Thymus (tissue), 11 donors: ENCODE data around the gene SYPL2. TPM values are rescaled to one million over a fixed set of nuclear protein-coding genes. Genes with fewer than 3 reads are reported as not detected.
A peak's percentile ranks its signal among the peaks of the same experiment; 100 is the strongest.

ENCODE experiments used
- DNase-seq, 9 donors: peaks; one replicate each; pipeline ENCODE4 v3.0.0-alpha.2; 2013; ENCODE audit warnings: low spot score in 9 of 9, low read depth in 6 of 9, missing footprints in 1 of 9
- H3K27ac ChIP-seq, 2 donors: one replicate each; pipeline ENCODE4 v1.5.1; 2013; ENCODE audit warnings: control low read depth in 1 of 2, low read depth in 1 of 2, low read length in 1 of 2, mild to moderate bottlenecking in 1 of 2, moderate library complexity in 1 of 2
- H3K27me3 ChIP-seq, 2 donors: one replicate each; pipeline ENCODE4 v1.5.1; 2013; ENCODE audit warnings: low read length in 1 of 2; ENCODE audit not compliant: control insufficient read depth in 2 of 2, insufficient read depth in 1 of 2
- H3K36me3 ChIP-seq, 2 donors: one replicate each; pipeline ENCODE4 v1.5.1; 2013; ENCODE audit warnings: low read length in 1 of 2, mild to moderate bottlenecking in 1 of 2, moderate library complexity in 1 of 2; ENCODE audit not compliant: control insufficient read depth in 2 of 2, insufficient read depth in 2 of 2
- H3K4me1 ChIP-seq, 2 donors: one replicate each; pipeline ENCODE4 v1.5.1; 2013; ENCODE audit warnings: low read length in 2 of 2; ENCODE audit not compliant: control insufficient read depth in 2 of 2, insufficient read depth in 2 of 2
- H3K4me3 ChIP-seq, 2 donors: one replicate each; pipeline ENCODE4 v1.5.1; 2013; ENCODE audit warnings: low read length in 2 of 2, control low read depth in 1 of 2, mild to moderate bottlenecking in 1 of 2
- H3K9me3 ChIP-seq, 2 donors: one replicate each; pipeline ENCODE4 v1.5.1; 2013; ENCODE audit warnings: low read length in 1 of 2, mild to moderate bottlenecking in 1 of 2; ENCODE audit not compliant: control insufficient read depth in 2 of 2, insufficient read depth in 1 of 2
- WGBS: extraction: QIAGEN DNeasy Blood & Tissue Kit; methylation state at CpG from one replicate; pipeline ENCODE4 v1.1.7; 2013; 5-methylcytosine and 5-hydroxymethylcytosine counted together
- polyA plus RNA-seq: library from polyadenylated mRNA; stranded (reverse); fragments of 200-250 nt; gene quantifications from one replicate; pipeline ENCODE4 v1.2.3, GENCODE V29; 2013
- total RNA-seq: library from RNA; stranded (reverse); fragments of 120-200 nt; gene quantifications from one replicate; pipeline ENCODE4 v1.2.4, GENCODE V29; 2013
- donor health status: healthy.

The SYPL2 gene
- total and polyA plus RNA-seq, 2 donors: 0.05 to 0.34 TPM

DNA sequence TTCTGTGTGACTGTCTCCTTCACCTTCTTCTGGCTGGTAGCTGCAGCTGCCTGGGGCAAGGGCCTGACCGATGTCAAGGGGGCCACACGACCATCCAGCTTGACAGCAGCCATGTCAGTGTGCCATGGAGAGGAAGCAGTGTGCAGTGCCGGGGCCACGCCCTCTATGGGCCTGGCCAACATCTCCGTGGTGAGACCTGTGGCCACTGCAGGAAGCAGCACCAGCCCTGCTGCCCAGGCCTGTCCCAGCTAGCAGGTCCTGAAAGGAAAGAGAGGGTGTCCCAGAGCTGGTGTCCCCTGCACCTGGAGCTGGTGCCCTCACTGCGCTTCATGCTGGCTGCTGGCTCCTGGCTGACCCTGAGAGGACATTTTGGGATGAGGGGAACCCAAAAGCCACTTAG is 11.5 kb downstream of the SYPL2 start:
- Histone ChIP-seq H3K4me1 (peaks cover 0 to under 1% of the 10 kb centered on the region in 2 donors), H3K4me3 (no peak overlapping the region), H3K36me3 (no peaks in the 10 kb centered on the region), H3K27me3 (peaks cover 0 to 74% of the 10 kb centered on the region in 2 donors), H3K9me3 (peaks cover 0 to 8% of the 10 kb centered on the region in 2 donors), H3K27ac (no peak overlapping the region)
- 67% methylated on average over 6 of the region's 6 CpGs for WGBS
- no peak for DNase-seq

DNA sequence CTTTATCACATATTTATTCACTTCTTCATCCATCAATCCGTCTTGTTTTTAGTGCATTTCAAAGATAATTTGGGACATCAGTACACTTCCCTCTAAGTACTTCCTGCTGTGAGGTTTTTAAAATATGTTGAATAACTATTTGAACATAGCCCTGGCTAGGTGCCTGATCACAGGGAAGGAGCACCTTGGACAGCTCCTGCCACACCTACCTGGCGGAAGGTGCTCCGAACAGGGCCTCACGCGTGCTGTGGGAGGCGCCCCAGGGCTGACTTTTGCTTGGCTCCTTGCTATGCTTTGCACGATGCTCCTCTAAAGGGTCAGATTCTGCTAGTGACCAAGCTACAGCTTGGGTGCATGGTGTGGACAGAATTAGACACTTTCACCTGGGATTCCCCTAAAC is 12.5 kb downstream of the SYPL2 start:
- H3K9me3 ChIP-seq: peaks cover 0 to 8% of the 10 kb centered on the region in 2 donors
- 13% methylated on average over 7 of the region's 7 CpGs for WGBS
- peak in 2 of 9 donors; percentile 42 to 55 for DNase-seq

DNA sequence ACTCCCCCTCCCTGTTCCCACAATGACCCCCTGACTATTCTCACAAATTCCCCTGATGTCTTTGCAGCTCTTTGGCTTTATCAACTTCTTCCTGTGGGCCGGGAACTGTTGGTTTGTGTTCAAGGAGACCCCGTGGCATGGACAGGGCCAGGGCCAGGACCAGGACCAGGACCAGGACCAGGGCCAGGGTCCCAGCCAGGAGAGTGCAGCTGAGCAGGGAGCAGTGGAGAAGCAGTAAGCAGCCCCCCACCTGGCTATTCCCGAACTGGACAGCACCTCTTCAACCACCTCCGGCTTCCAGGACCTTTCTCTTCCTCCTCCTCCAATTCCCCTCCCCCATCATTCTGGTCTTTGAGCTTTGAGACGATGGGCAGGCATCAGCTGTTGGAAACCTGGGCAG is 13.0 kb downstream of the SYPL2 start:
- no peak for DNase-seq

More for the DNA sequence above, 12.5 kb downstream of the SYPL2 start:
- peaks cover 0 to 73% of the 10 kb centered on the region in 2 donors for H3K27me3 ChIP-seq
- no peak overlapping the region for H3K27ac ChIP-seq
- no peak overlapping the region for H3K4me3 ChIP-seq
- H3K4me1 ChIP-seq: peaks cover 0 to 7% of the 10 kb centered on the region in 2 donors
- no peaks in the 10 kb centered on the region for H3K36me3 ChIP-seq

DNA sequence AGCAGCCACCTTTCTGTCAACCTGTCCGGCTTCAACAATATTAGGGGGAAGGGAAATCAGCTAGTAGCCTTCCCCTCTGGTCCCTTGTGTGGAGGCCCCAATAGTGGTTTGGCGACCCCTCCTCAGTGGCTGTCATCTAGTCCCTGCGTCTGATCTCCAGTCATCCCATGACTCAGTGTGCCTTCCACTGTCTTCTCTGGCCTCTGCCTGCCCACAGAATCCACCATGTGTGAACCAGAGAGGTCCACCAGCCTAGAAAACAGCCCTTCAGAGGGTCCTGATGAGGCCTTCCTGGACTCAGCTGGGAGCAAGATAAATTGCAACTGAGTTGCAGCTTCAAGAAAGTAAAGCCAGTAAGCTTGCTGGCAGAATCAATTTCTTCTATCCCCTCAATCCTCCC is 13.6 kb downstream of the SYPL2 start:
- no peak overlapping the region for H3K27ac ChIP-seq
- 91% methylated on average over 3 of the region's 3 CpGs for WGBS
- peaks cover 0 to 69% of the 10 kb centered on the region in 2 donors for H3K27me3 ChIP-seq
- H3K4me1 ChIP-seq: peaks cover 5 to 13% of the 10 kb centered on the region in 2 donors
- H3K36me3 ChIP-seq: no peaks in the 10 kb centered on the region
- no peak overlapping the region for H3K4me3 ChIP-seq
- no peak for DNase-seq
- H3K9me3 ChIP-seq: peaks cover 0 to 8% of the 10 kb centered on the region in 2 donors

More for the DNA sequence above, 13.0 kb downstream of the SYPL2 start:
- H3K36me3 ChIP-seq: no peaks in the 10 kb centered on the region
- peaks cover 0 to 72% of the 10 kb centered on the region in 2 donors for H3K27me3 ChIP-seq
- no peak overlapping the region for H3K27ac ChIP-seq
- peaks cover under 1 to 7% of the 10 kb centered on the region in 2 donors for H3K4me1 ChIP-seq
- peaks cover 0 to 8% of the 10 kb centered on the region in 2 donors for H3K9me3 ChIP-seq
- H3K4me3 ChIP-seq: no peak overlapping the region
- 78% methylated on average over 5 of the region's 5 CpGs for WGBS

DNA sequence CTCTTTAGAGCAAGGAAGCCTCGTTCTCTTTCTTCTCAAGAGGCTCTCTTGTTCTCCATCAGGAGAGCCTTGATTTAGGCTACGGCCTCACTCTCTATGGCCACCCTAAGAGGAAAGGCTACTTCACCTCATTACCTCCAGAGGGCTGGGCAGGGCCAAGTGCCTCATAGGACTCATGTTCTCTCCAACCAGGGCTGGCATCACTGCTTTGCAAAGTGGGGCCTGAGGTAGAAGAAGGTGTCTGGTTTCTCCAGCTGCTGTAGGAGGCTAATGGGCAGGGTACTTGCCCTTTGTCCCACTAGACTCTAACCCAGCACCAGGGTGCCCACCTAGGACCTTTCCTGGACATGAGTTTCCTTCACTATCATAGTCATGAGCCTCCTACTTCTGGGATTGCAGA is 15.3 kb downstream of the SYPL2 start:
- 89% methylated on average over 2 of the region's 2 CpGs for whole genome bisulfite sequencing
- no peak overlapping the region for H3K4me3 ChIP-seq
- DNase-seq: no peak
- peaks cover 5 to 8% of the 10 kb centered on the region in 2 donors for H3K36me3 ChIP-seq
- H3K27me3 ChIP-seq: peaks cover 0 to 59% of the 10 kb centered on the region in 2 donors
- H3K27ac ChIP-seq: no peak overlapping the region
- H3K9me3 ChIP-seq: peaks cover 0 to 8% of the 10 kb centered on the region in 2 donors
- H3K4me1 ChIP-seq: peaks cover 5 to 21% of the 10 kb centered on the region in 2 donors

DNA sequence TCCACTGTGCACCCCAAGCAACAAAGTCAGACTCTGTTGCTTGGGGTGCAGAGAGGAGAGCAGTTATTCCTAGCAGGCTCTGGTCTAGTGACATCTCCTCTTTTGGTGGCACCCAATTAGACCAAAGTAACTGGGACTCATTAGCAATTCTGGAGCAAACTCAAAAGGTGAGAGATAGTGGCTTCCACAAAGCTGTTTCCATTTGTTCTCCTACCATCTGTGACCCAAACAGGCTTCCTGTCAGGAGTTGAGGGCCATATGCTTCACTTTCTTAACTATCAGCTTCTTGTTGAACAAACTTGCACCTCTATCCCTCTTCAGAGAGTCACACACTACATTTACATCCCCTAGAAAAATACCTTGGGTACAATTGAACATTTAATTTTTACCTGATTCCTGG is 15.9 kb downstream of the SYPL2 start:
- H3K27me3 ChIP-seq: peaks cover 0 to 57% of the 10 kb centered on the region in 2 donors

DNA sequence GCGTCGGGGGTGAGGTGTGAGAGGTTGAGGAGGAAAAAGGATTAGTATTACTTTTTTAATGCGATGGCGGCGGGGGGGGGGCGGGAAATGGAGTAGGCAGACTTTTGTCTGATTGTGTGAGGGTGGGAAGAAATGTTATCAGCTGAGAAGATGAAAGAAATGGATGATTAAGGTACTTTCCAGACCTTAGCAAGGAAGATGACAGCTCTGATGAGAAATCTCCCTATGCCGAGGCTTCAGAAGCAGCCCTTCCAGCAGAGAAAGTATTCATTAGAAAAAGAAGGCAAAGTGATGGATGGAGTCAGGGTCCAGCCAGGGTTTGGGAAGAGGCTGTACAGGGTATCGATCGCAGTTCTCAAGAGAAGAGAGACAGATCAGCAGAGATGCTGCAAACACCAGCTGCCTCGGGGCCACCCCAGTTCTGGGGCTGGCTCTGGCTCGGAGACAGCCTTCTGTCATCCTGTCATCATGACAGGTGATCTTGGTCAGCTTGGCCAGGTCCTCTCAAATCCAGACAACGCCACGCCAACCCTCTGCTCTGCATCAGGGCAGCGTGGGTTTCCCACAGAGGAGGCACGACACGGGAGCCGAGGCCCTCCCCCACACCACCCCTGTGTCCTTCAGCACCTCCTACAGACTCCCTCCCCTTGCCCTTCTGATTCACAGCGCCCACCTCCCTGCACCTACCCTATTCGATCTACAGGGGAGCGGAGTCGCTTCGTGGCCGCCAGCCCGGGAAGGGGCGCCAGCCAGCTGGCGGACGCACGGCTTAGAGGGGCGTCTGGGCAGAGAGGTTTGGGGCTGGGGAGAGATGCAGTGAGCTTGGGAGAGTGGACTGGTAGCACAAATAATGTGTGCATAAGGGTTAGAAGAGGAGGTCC is 16.7 kb downstream of the SYPL2 start:
- H3K36me3 ChIP-seq: peaks cover 14 to 17% of the 10 kb centered on the region in 2 donors
- peak overlapping the region; percentile 65 to 75 for H3K4me3 ChIP-seq
- WGBS: 12% methylated on average over 29 of the region's 29 CpGs
- H3K27ac ChIP-seq: peak overlapping the region; percentile 60 to 71
- H3K9me3 ChIP-seq: peaks cover 0 to 6% of the 10 kb centered on the region in 2 donors
- H3K27me3 ChIP-seq: peaks cover 0 to 50% of the 10 kb centered on the region in 2 donors
- H3K4me1 ChIP-seq: peaks cover 5 to 21% of the 10 kb centered on the region in 2 donors
- DNase-seq: peak in 2 of 9 donors; percentile 50 to 56

More for the DNA sequence above, 15.9 kb downstream of the SYPL2 start:
- Histone ChIP-seq H3K4me3 (no peak overlapping the region), H3K9me3 (peaks cover 0 to 8% of the 10 kb centered on the region in 2 donors), H3K4me1 (peaks cover 5 to 21% of the 10 kb centered on the region in 2 donors), H3K27ac (no peak overlapping the region), H3K36me3 (peaks cover 8 to 9% of the 10 kb centered on the region in 2 donors)
- DNase-seq: no peak

DNA sequence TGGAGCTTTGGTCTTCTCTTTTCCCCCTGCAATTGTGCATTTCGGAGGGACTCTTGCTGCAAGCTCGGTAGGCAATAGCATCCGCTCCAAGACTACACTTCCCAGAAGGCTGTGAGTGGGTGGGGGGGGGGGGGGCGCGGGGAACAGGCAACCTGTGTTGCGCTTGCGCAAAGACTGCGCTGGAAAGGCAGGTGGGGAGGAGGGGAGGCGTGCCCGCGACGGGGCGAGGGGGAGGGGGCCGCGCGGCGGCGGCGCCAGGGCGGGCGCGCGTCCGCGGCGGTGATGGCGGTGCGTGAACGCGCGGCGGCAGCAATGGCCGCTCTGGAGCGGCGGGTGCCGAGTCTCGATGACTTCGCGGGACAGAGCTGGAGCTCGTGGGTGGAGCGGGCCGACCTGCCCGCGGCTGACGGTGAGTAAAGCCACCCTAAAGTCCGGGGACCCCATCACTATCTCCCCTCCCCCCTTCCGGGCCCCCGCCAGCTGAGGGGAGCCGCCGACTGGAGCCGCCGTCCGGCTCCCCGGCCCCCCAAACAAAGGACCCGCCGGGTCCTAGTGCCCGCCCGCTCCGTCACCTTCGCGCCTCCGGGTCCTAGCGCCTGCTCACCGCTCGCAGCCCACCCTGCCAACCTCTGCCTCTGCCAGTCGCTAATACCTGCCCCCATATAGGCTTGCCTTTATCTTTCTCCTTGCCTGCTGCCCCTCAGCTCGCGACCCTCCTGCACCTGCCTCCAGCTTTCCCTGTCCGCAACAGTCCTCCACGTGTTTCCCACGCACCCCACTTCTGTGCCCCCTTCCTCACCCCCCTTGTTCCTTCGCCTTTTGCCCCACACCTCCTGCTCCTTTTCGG is 17.5 kb downstream of the SYPL2 start, which contains the start of gene ATXN7L2:
TSS of gene ATXN7L2 (plus strand) at position 234 of the 847 bp plus-strand sequence. CDS start at position 283, 49 bp downstream.
- H3K27ac ChIP-seq: peak within 1 kb of the TSS; percentile 89 to 98
- peak; percentile 83 to 96 (median 91) for DNase-seq
- peaks cover 23 to 24% of the 10 kb centered on the region in 2 donors for H3K36me3 ChIP-seq
- peaks cover 5 to 21% of the 10 kb centered on the region in 2 donors for H3K4me1 ChIP-seq
- WGBS: under 1% methylated on average over 73 of the region's 73 CpGs
- H3K27me3 ChIP-seq: peaks cover 0 to 43% of the 10 kb centered on the region in 2 donors
- H3K9me3 ChIP-seq: peaks cover 0 to 5% of the 10 kb centered on the region in 2 donors
- peak within 1 kb of the TSS; percentile 65 to 75 for H3K4me3 ChIP-seq
